HepG2 (cell line): ENCODE data around the gene EPHB3. TPM values are rescaled to one million over a fixed set of nuclear protein-coding genes. Genes with fewer than 3 reads are reported as not detected.

Experiments used
- CEBPG ChIP-seq: IDR thresholded peaks from 2 replicates; pipeline ENCODE4 v1.6.1; 2016
- CEBPZ ChIP-seq: IDR thresholded peaks from 2 replicates; pipeline ENCODE4 v1.6.1; 2012; ENCODE audit warnings: low read length, improper control_type of control experiment
- CREBL2 ChIP-seq: sonication (generic); formaldehyde crosslinking; IDR thresholded peaks from 2 replicates; pipeline ENCODE4 v1.8.1; 2023; ENCODE audit warnings: missing genetic modification reagents, mild to moderate bottlenecking, borderline replicate concordance
- KMT2A ChIP-seq: sonication (generic); formaldehyde crosslinking; IDR thresholded peaks from 2 replicates; pipeline ENCODE4 v1.4.0; 2020; ENCODE audit warnings: missing genetic modification reagents
- NFKB2 ChIP-seq: sonication (generic); formaldehyde crosslinking; IDR thresholded peaks from 2 replicates; pipeline ENCODE4 v1.4.0; 2020; ENCODE audit warnings: missing genetic modification reagents, borderline replicate concordance
- NONO ChIP-seq, 2 experiments: fragments of 450-650 bp in 1 of 2; sonication (generic) in 1 of 2; formaldehyde crosslinking in 1 of 2; IDR thresholded peaks in 1 of 2; conservative IDR thresholded peaks in 1 of 2; 2 replicates each; pipeline versions ENCODE4 v1.6.1 to v1.8.0; 2017 to 2022; ENCODE audit warnings: mild to moderate bottlenecking in 1 of 2, missing genetic modification reagents in 1 of 2, moderate library complexity in 1 of 2
- PITX1 ChIP-seq: sonication (generic); formaldehyde crosslinking; IDR thresholded peaks from 2 replicates; pipeline ENCODE4 v1.5.1; 2020; ENCODE audit warnings: mild to moderate bottlenecking, missing genetic modification reagents
- SKI ChIP-seq: fragments of 450-650 bp; IDR thresholded peaks from one replicate; pipeline ENCODE4 v1.6.1; 2018; ENCODE audit warnings: mild to moderate bottlenecking; ENCODE audit not compliant: partially characterized antibody
- SMC3 ChIP-seq: IDR thresholded peaks from 2 replicates; pipeline ENCODE4 v1.6.1; 2011; ENCODE audit warnings: low read length, improper control_type of control experiment
- SOX13 ChIP-seq, 3 experiments: fragments of 450-650 bp in 1 of 3; sonication (generic) in 1 of 3; formaldehyde crosslinking in 1 of 3; IDR thresholded peaks in 2 of 3; conservative IDR thresholded peaks in 1 of 3; 2 replicates each; pipeline versions ENCODE4 v1.5.0 to v1.6.1; 2016 to 2020; ENCODE audit warnings: antibody characterized with exemption in 1 of 3, mild to moderate bottlenecking in 1 of 3, missing compliant biosample characterization in 1 of 3, missing genetic modification reagents in 1 of 3, moderate library complexity in 1 of 3
- SP4 ChIP-seq: sonication (generic); formaldehyde crosslinking; IDR thresholded peaks from 2 replicates; pipeline ENCODE4 v1.8.1; 2023; ENCODE audit warnings: mild to moderate bottlenecking, missing genetic modification reagents
- SRY ChIP-seq: sonication (generic); formaldehyde crosslinking; IDR thresholded peaks from 2 replicates; pipeline ENCODE4 v1.8.0; 2022; ENCODE audit warnings: mild to moderate bottlenecking, missing genetic modification reagents
- WIZ ChIP-seq: sonication (generic); formaldehyde crosslinking; IDR thresholded peaks from 2 replicates; pipeline ENCODE4 v1.5.1; 2020; ENCODE audit warnings: mild to moderate bottlenecking, missing genetic modification reagents
- ZFP91 ChIP-seq: sonication (generic); formaldehyde crosslinking; IDR thresholded peaks from 2 replicates; pipeline ENCODE4 v1.9.0; 2022; ENCODE audit warnings: missing genetic modification reagents, mild to moderate bottlenecking, borderline replicate concordance
- ZNF121 ChIP-seq: sonication (generic); formaldehyde crosslinking; IDR thresholded peaks from 2 replicates; pipeline ENCODE4 v1.5.0; 2020; ENCODE audit warnings: mild to moderate bottlenecking, missing genetic modification reagents
- ZNF503 ChIP-seq: sonication (generic); formaldehyde crosslinking; IDR thresholded peaks from 2 replicates; pipeline ENCODE4 v1.4.0; 2020; ENCODE audit warnings: missing genetic modification reagents
- ZNF616 ChIP-seq: sonication (generic); formaldehyde crosslinking; IDR thresholded peaks from 2 replicates; pipeline ENCODE4 v1.5.0; 2020; ENCODE audit warnings: low read depth, mild to moderate bottlenecking, missing genetic modification reagents
- polyA plus RNA-seq, 8 experiments: library from polyadenylated mRNA; depleted of rRNA in 3 of 8; stranded (reverse) in 7 of 8; unstranded in 1 of 8; fragments of >200 nt; fragmentation: Illumina TruSeq in 4 of 8; extraction: Trizol in 4 of 8; gene quantifications; 2 replicates each; pipeline versions ENCODE4 v1.2.1 to v1.2.3, GENCODE V29; 2011 to 2016; ENCODE audit warnings: low read depth in 4 of 8, missing spikeins in 1 of 8, mixed read lengths in 1 of 8; ENCODE audit not compliant: insufficient read depth in 1 of 8
- total RNA-seq, 5 experiments: library from RNA; depleted of rRNA; stranded (reverse); fragments of >200 nt; fragmentation: Illumina TruSeq; extraction: Trizol; gene quantifications; 2 replicates each; pipeline ENCODE4 v1.2.3, GENCODE V29; 2016; ENCODE audit warnings: low read depth in 1 of 5

EPHB3 gene
- total and polyA plus RNA-seq, 2 of the 13 experiments (the other 11 are each of a cell fraction or from before 2014, with no cell fraction given), result 0.01 TPM; not detected in 1

GRCh38 chr3:184561061-184561912 lies at the start of gene EPHB3 (continued):
- TF ChIP-seq SOX13 (IDR thresholded peaks at IDR 0.05) (no peak), SOX13 (CRISPR knock-in tag; conservative IDR thresholded peaks at IDR 0.05 in 1 of 2, IDR thresholded peaks at IDR 0.05 in 1 of 2) (peak in 1 of 2 experiments; percentile 3; a peak in 1 of 4 replicates), NONO (IDR thresholded peaks at IDR 0.05) (no peak), NONO (CRISPR knock-in tag; conservative IDR thresholded peaks at IDR 0.05) (0 out of 2 replicates have a peak, but pooled peaks have one; percentile 16), CEBPZ (no peak), CEBPG (no peak), WIZ (CRISPR knock-in tag) (no peak), ZNF616 (CRISPR knock-in tag) (no peak), CREBL2 (CRISPR knock-in tag) (no peak), SKI (peak; percentile 18), KMT2A (CRISPR knock-in tag) (no peak), PITX1 (CRISPR knock-in tag) (no peak; the same call in 1 of the 2 replicates), NFKB2 (peak; percentile 70; the same call in 1 of the 2 replicates), ZFP91 (CRISPR knock-in tag) (peak; percentile 61; the same call in 1 of the 2 replicates), ZNF503 (CRISPR knock-in tag) (no peak), SP4 (CRISPR knock-in tag) (peak; percentile 99), SMC3 (peak; percentile 70; the same call in 1 of the 2 replicates), SRY (CRISPR knock-in tag) (no peak), ZNF121 (peak; percentile 77)
